Smooth muscle cell (in vitro differentiated cells): ENCODE measurements around the gene FEN1. TPM values are rescaled to one million over a fixed set of nuclear protein-coding genes. Genes with fewer than 3 reads are reported as not detected.

ENCODE experiments used
- DNase-seq: peaks from one replicate; lab custom pipeline; 2025; ENCODE audit not compliant: unreplicated experiment; lab: John Stamatoyannopoulos, UW
- H2AFZ ChIP-seq: fragments of 200-600 bp; sonication (generic); 2 replicates; pipeline ENCODE4 v1.6.0; 2016; ENCODE audit warnings: antibody characterized with exemption, low read depth, mild to moderate bottlenecking
- H3F3A ChIP-seq: fragments of 200-600 bp; sonication (generic); 2 replicates; pipeline ENCODE4 v1.6.0; 2017; ENCODE audit warnings: antibody characterized with exemption, low read depth
- H3K27ac ChIP-seq: fragments of 200-600 bp; sonication (generic); 2 replicates; pipeline ENCODE4 v1.5.1; 2016; ENCODE audit warnings: low read depth, mild to moderate bottlenecking
- H3K27me3 ChIP-seq: fragments of 200-600 bp; sonication (generic); 2 replicates; pipeline ENCODE4 v1.6.1; 2016; ENCODE audit warnings: low read depth, mild to moderate bottlenecking
- H3K36me3 ChIP-seq: fragments of 200-600 bp; sonication (generic); 2 replicates; pipeline ENCODE4 v1.5.1; 2016; ENCODE audit warnings: low read depth
- H3K4me1 ChIP-seq: fragments of 200-600 bp; sonication (generic); 2 replicates; pipeline ENCODE4 v1.5.1; 2016; ENCODE audit warnings: low read depth
- H3K4me2 ChIP-seq: fragments of 200-600 bp; sonication (generic); 2 replicates; pipeline ENCODE4 v1.6.0; 2016; ENCODE audit warnings: mild to moderate bottlenecking
- H3K4me3 ChIP-seq: fragments of 200-600 bp; sonication (generic); 2 replicates; pipeline ENCODE4 v1.5.1; 2016; ENCODE audit warnings: mild to moderate bottlenecking
- H3K79me2 ChIP-seq: fragments of 200-600 bp; sonication (generic); 2 replicates; pipeline ENCODE4 v1.6.0; 2016; ENCODE audit warnings: low read depth, mild to moderate bottlenecking
- H3K9ac ChIP-seq: fragments of 200-600 bp; sonication (generic); 2 replicates; pipeline ENCODE4 v1.6.0; 2016; ENCODE audit warnings: low read depth
- H3K9me3 ChIP-seq: fragments of 200-600 bp; sonication (generic); replicated peaks from 2 replicates; pipeline ENCODE4 v1.5.1; 2016; ENCODE audit warnings: low read depth
- H4K20me1 ChIP-seq: fragments of 200-600 bp; sonication (generic); 2 replicates; pipeline ENCODE4 v1.6.0; 2016; ENCODE audit warnings: low read depth
- CTCF ChIP-seq: fragments of 200-600 bp; sonication (generic); IDR thresholded peaks from 2 replicates; pipeline ENCODE4 v1.5.1; 2017; ENCODE audit warnings: borderline replicate concordance, mild to moderate bottlenecking, antibody characterized with exemption; ENCODE audit not compliant: insufficient read depth, poor library complexity, severe bottlenecking
- whole genome bisulfite sequencing: methylation state at CpG from one replicate; pipeline ENCODE4 v1.1.7; 2016; ENCODE audit warnings: low lambda C conversion rate; 5-methylcytosine and 5-hydroxymethylcytosine counted together
- polyA plus RNA-seq: library from polyadenylated mRNA; unstranded; fragments of >200 nt; fragmentation: Nextera tagmentation; extraction: Ambion mirVana; gene quantifications from 2 replicates; pipeline ENCODE4 v1.2.1, GENCODE V29; 2016
- total RNA-seq: library from RNA; depleted of rRNA; stranded (reverse); fragments of >200 nt; gene quantifications from 2 replicates; pipeline ENCODE4 v1.2.3, GENCODE V29; 2014

The FEN1 gene
- total and polyA plus RNA-seq, 2 experiments from 2014 or later: 15.6 to 21.1 TPM

- H3K4me2 ChIP-seq: peak overlapping the region; percentile 96
- H2AFZ ChIP-seq: peak overlapping the region; percentile 50
- H3K79me2 ChIP-seq: peaks cover 44% of the 10 kb centered on the region
- peaks cover 33% of the 10 kb centered on the region for H4K20me1 ChIP-seq
- H3K36me3 ChIP-seq: no peaks in the 10 kb centered on the region
- H3K27ac ChIP-seq: peak overlapping the region; percentile 57
- H3K9ac ChIP-seq: peak overlapping the region; percentile 9
- peaks cover 19% of the 10 kb centered on the region for H3F3A ChIP-seq
- H3K4me3 ChIP-seq: peak overlapping the region; percentile 78
- 10% methylated on average over 23 of the region's 23 CpGs for WGBS
- H3K4me1 ChIP-seq: peaks cover 27% of the 10 kb centered on the region
- no peak for TF ChIP-seq CTCF
- no peaks in the 10 kb centered on the region for H3K27me3 ChIP-seq
- no peak for DNase-seq
- H3K9me3 ChIP-seq: no peaks in the 10 kb centered on the region
These were observed 34.3 kb downstream of the FEN1 start for GRCh38 chr11:61826930-61827570.

- Histone ChIP-seq H3K79me2 (peaks cover 49% of the 10 kb centered on the region), H3K27ac (peak within 1 kb of the TSS; percentile 57), H4K20me1 (peaks cover 40% of the 10 kb centered on the region), H2AFZ (peak within 1 kb of the TSS; percentile 50), H3F3A (peaks cover 19% of the 10 kb centered on the region), H3K4me2 (peak within 1 kb of the TSS; percentile 96), H3K4me3 (peak within 1 kb of the TSS; percentile 78), H3K27me3 (no peaks in the 10 kb centered on the region), H3K9me3 (no peaks in the 10 kb centered on the region), H3K4me1 (peaks cover 27% of the 10 kb centered on the region), H3K36me3 (no peaks in the 10 kb centered on the region), H3K9ac (peak within 1 kb of the TSS; percentile 56)
- peak; percentile 88 for DNase-seq
- WGBS: 2% methylated on average over 67 of the region's 83 CpGs
- no peak for TF ChIP-seq CTCF
These were observed 35.1 kb downstream of the FEN1 start, which contains the start of gene FADS2 for GRCh38 chr11:61827571-61828378. Gene FADS2, plus strand, starts transcription at chr11:61828300. Its CDS starts 91 bp downstream, at chr11:61828391.

- peak overlapping the region; percentile 78 for H3K4me3 ChIP-seq
- TF ChIP-seq CTCF: no peak
- H3F3A ChIP-seq: peaks cover 20% of the 10 kb centered on the region
- peaks cover 45% of the 10 kb centered on the region for H4K20me1 ChIP-seq
- H2AFZ ChIP-seq: peak overlapping the region; percentile 50
- 1% methylated on average over 15 of the region's 16 CpGs for WGBS
- peaks cover 52% of the 10 kb centered on the region for H3K79me2 ChIP-seq
- no peaks in the 10 kb centered on the region for H3K9me3 ChIP-seq
- no peaks in the 10 kb centered on the region for H3K27me3 ChIP-seq
- peak overlapping the region; percentile 57 for H3K27ac ChIP-seq
- H3K4me2 ChIP-seq: peak overlapping the region; percentile 96
- H3K36me3 ChIP-seq: no peaks in the 10 kb centered on the region
- DNase-seq: no peak
- peaks cover 27% of the 10 kb centered on the region for H3K4me1 ChIP-seq
- H3K9ac ChIP-seq: peak overlapping the region; percentile 56
These were observed 35.6 kb downstream of the FEN1 start for GRCh38 chr11:61828379-61828628.
